Measurements from ENCODE around the gene GDPD5. TPM values are rescaled to one million over a fixed set of nuclear protein-coding genes. Genes with fewer than 3 reads are reported as not detected.
A peak's percentile ranks its signal among the peaks of the same experiment; 100 is the strongest.

Gene GDPD5
- total RNA-seq, 1 experiment from 2014 or later, result 12.2 TPM

GRCh38 chr11:75563501-75563977 lies 37.8 kb upstream of the GDPD5 start:
- ATAC-seq (no peak), DNase-seq (ENCODE audit: low spot score) (no peak)
- peak overlapping the region; percentile 96 for H3K4me3 Mint-ChIP-seq
- H3K27me3 Mint-ChIP-seq (ENCODE audit: low read depth), result no peaks in the 10 kb centered on the region
- H3K36me3 Mint-ChIP-seq, result peaks cover 27% of the 10 kb centered on the region
- CTCF ChIA-PET, result interaction anchor here (0.9 to 6.1 kb wide), 15 partner anchors 10 to 251 kb away, joined by 3 to 69 read pairs (median 10); no protein-coding TSS in a partner anchor
- 0 out of 2 replicates have a peak, but pooled peaks have one; percentile 10 for TF ChIP-seq FOXP1 (CRISPR knock-in tag; IDR thresholded peaks at IDR 0.05; ENCODE audit: borderline replicate concordance)
- TF ChIP-seq MYBL2 (CRISPR knock-in tag; IDR thresholded peaks at IDR 0.05), result 0 out of 2 replicates have a peak, but pooled peaks have one; percentile 40
- TF ChIP-seq SP1 (CRISPR knock-in tag; conservative IDR thresholded peaks at IDR 0.05), result peak; percentile 12; the same call in 1 of the 2 replicates
- TF ChIP-seq ERG (CRISPR knock-in tag; IDR thresholded peaks at IDR 0.05), result no peak
- TF ChIP-seq NFATC4 (CRISPR knock-in tag; IDR thresholded peaks at IDR 0.05), result no peak
- H3K4me1 Mint-ChIP-seq, result peaks cover 61% of the 10 kb centered on the region
- H3K27ac Mint-ChIP-seq, result peak overlapping the region; percentile 99
- POLR2A ChIA-PET, result interaction anchor here (1.3 to 3.4 kb wide), 5 partner anchors 9 to 20 kb away, joined by 6 to 35 read pairs (median 26); no protein-coding TSS in a partner anchor
- H3K9me3 Mint-ChIP-seq, result no peaks in the 10 kb centered on the region

GRCh38 chr11:75562836-75563484 lies 37.2 kb upstream of the GDPD5 start:
- DNase-seq (ENCODE audit: low spot score), result peak; percentile 83
- ChIA-PET POLR2A (interaction anchor here (0.6 to 3.3 kb wide), 8 partner anchors 9 to 112 kb away, joined by 3 to 35 read pairs (median 4); partner anchors contain the start of gene GDPD5), CTCF (interaction anchor here (0.5 to 6.1 kb wide), 14 partner anchors 9 to 349 kb away, joined by 3 to 69 read pairs (median 8); no protein-coding TSS in a partner anchor)
- peak overlapping the region; percentile 99 for H3K27ac Mint-ChIP-seq
- no peaks in the 10 kb centered on the region for H3K27me3 Mint-ChIP-seq (ENCODE audit: low read depth)
- peaks cover 21% of the 10 kb centered on the region for H3K36me3 Mint-ChIP-seq
- H3K4me1 Mint-ChIP-seq, result peaks cover 66% of the 10 kb centered on the region
- no peaks in the 10 kb centered on the region for H3K9me3 Mint-ChIP-seq
- peak; percentile 63 for ATAC-seq
- peak overlapping the region; percentile 96 for H3K4me3 Mint-ChIP-seq
- TF ChIP-seq ZNF416 (CRISPR knock-in tag; IDR thresholded peaks at IDR 0.05) (no peak), NR2C2 (CRISPR knock-in tag; IDR thresholded peaks at IDR 0.05) (no peak), PREB (CRISPR knock-in tag; IDR thresholded peaks at IDR 0.05; ENCODE audit: borderline replicate concordance) (no peak), PRDM15 (CRISPR knock-in tag; IDR thresholded peaks at IDR 0.05) (no peak), ATF1 (CRISPR knock-in tag; IDR thresholded peaks at IDR 0.05) (no peak), OVOL2 (CRISPR knock-in tag; IDR thresholded peaks at IDR 0.05; ENCODE audit: borderline replicate concordance) (no peak), IRF2 (CRISPR knock-in tag; IDR thresholded peaks at IDR 0.05; ENCODE audit: borderline replicate concordance, low read depth) (no peak), SP1 (CRISPR knock-in tag; conservative IDR thresholded peaks at IDR 0.05) (peak; percentile 58), FOXP1 (CRISPR knock-in tag; IDR thresholded peaks at IDR 0.05; ENCODE audit: borderline replicate concordance) (0 out of 2 replicates have a peak, but pooled peaks have one; percentile 18), ZNF423 (CRISPR knock-in tag; IDR thresholded peaks at IDR 0.05) (no peak), ZMAT4 (CRISPR knock-in tag; IDR thresholded peaks at IDR 0.05) (no peak), TEAD4 (CRISPR knock-in tag; IDR thresholded peaks at IDR 0.05) (no peak), TP53 (CRISPR knock-in tag; IDR thresholded peaks at IDR 0.05) (no peak), ATF3 (CRISPR knock-in tag; conservative IDR thresholded peaks at IDR 0.05) (no peak), ZNF281 (CRISPR knock-in tag; IDR thresholded peaks at IDR 0.05) (peak; percentile 84; the same call in 1 of the 2 replicates), MLX (CRISPR knock-in tag; IDR thresholded peaks at IDR 0.05) (no peak), ELF4 (CRISPR knock-in tag; IDR thresholded peaks at IDR 0.05; ENCODE audit: low read depth) (no peak), ETV6 (CRISPR knock-in tag; IDR thresholded peaks at IDR 0.05) (peak; percentile 76; the same call in 1 of the 2 replicates), CDX4 (CRISPR knock-in tag; IDR thresholded peaks at IDR 0.05; ENCODE audit: borderline replicate concordance) (no peak), NFATC4 (CRISPR knock-in tag; IDR thresholded peaks at IDR 0.05) (no peak)
